Activated CD8-positive, alpha-beta T cell treated with anti-CD3 and anti-CD28 coated beads, Interleukin-2, amount 10 ng/mL, durations not matched to agents 7 days and 5 days (primary cell): ENCODE results near the gene SLCO3A1. TPM values are rescaled to one million over a fixed set of nuclear protein-coding genes. Genes with fewer than 3 reads are reported as not detected.

Source experiments
- ATAC-seq: fragments of 150-1000 bp; cut with Tn5 transposase; one replicate; pipeline ENCODE4 v1.10.0; 2021; ENCODE audit warnings: moderate library complexity
- CTCF ChIA-PET: fragments of 350-600 bp; sonication (Branson Sonifier 250); formaldehyde crosslinking; loops from one replicate; lab custom pipeline; 2021; ENCODE audit warnings: antibody characterized with exemption; lab: Charles Lee
- POLR2A ChIA-PET: fragments of 350-600 bp; sonication (Branson Sonifier 250); formaldehyde crosslinking; loops from one replicate; lab custom pipeline; 2021; ENCODE audit warnings: antibody characterized with exemption; lab: Charles Lee
- DNase-seq: peaks from one replicate; pipeline ENCODE4 v3.0.0-alpha.2; 2020
- H3K27ac Mint-ChIP-seq: one replicate; pipeline ENCODE4 v1.8.0; 2021; ENCODE audit warnings: mild to moderate bottlenecking, mixed read lengths
- H3K27me3 Mint-ChIP-seq: one replicate; pipeline ENCODE4 v1.8.0; 2021; ENCODE audit warnings: low read depth, mixed read lengths
- H3K36me3 Mint-ChIP-seq: one replicate; pipeline ENCODE4 v1.8.0; 2021; ENCODE audit warnings: low read depth, mixed read lengths
- H3K4me1 Mint-ChIP-seq: one replicate; pipeline ENCODE4 v1.8.0; 2021; ENCODE audit warnings: low read depth, mixed read lengths
- H3K4me3 Mint-ChIP-seq: one replicate; pipeline ENCODE4 v1.8.0; 2021; ENCODE audit warnings: mild to moderate bottlenecking, mixed read lengths
- H3K9me3 Mint-ChIP-seq: one replicate; pipeline ENCODE4 v1.8.0; 2022; ENCODE audit warnings: mixed read lengths; ENCODE audit not compliant: insufficient read depth
- total RNA-seq, 2 experiments: library from RNA; stranded (reverse); gene quantifications; one replicate each; pipeline ENCODE4 v1.2.3, GENCODE V29; 2021

SLCO3A1 gene
- total RNA-seq, 2 experiments from 2014 or later = 29.3 to 32.7 TPM

DNA sequence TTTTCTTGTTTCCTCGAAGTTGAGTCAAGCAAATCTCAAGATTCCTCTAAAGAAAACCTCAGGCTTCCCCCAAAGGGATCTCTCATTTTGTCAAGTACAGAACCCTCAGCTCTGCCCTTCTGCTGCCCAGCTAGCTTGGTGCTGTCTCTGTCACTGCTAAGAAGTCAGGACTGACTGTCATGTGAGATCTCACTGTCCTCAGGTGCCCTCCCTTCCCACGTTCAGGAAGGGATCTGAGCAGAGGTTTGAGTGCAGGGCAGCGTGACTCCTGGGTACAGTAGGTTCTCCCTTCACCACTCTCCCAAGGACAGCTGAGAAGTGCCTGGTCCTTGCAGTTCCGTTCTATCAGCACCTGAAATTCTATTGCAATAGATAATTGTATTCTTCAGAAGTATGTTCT, 229.7 kb downstream of the SLCO3A1 start:
- H3K9me3 Mint-ChIP-seq = no peaks in the 10 kb centered on the region
- ATAC-seq = no peak
- no peaks in the 10 kb centered on the region for H3K27me3 Mint-ChIP-seq
- no peaks in the 10 kb centered on the region for H3K4me1 Mint-ChIP-seq
- CTCF ChIA-PET = interaction anchor here (0.9 to 1.6 kb wide), 4 partner anchors 8 to 377 kb away, joined by 4 to 8 read pairs (median 6); no protein-coding TSS in a partner anchor
- H3K27ac Mint-ChIP-seq = no peak overlapping the region
- no peak for DNase-seq
- POLR2A ChIA-PET = interaction anchor here (0.6 kb wide), 1 partner anchor 189 kb away, joined by 3 read pairs; no protein-coding TSS in a partner anchor
- no peaks in the 10 kb centered on the region for H3K36me3 Mint-ChIP-seq
- H3K4me3 Mint-ChIP-seq = no peak overlapping the region

DNA sequence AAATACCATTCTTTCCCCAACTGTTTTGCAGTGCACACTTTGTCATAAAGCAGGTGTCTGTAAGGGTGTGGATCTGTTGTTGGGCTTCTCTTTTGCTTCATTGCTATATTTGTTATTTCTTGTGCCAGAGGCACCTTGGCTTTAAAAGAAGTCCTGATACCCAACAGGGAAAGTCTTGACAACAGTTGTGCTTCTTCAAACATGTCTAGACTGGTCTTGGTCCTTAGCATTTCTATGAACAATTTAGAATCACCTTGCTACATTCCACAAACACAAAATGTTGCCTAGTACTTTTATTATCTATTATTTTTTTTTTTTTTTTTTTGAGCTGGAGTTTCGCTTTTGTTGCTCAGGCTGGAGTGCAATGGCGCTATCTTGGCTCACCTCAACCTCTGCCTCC, 233.7 kb downstream of the SLCO3A1 start:
- peaks cover 1% of the 10 kb centered on the region for H3K4me1 Mint-ChIP-seq
- ATAC-seq (no peak), DNase-seq (no peak)
- POLR2A ChIA-PET = no interaction called here
- H3K27me3 Mint-ChIP-seq = no peaks in the 10 kb centered on the region
- CTCF ChIA-PET = no interaction called here
- H3K9me3 Mint-ChIP-seq = no peaks in the 10 kb centered on the region
- no peak overlapping the region for H3K4me3 Mint-ChIP-seq
- no peak overlapping the region for H3K27ac Mint-ChIP-seq
- no peaks in the 10 kb centered on the region for H3K36me3 Mint-ChIP-seq

- POLR2A ChIA-PET = interaction anchor here (0.7 kb wide), 1 partner anchor 20 kb away, joined by 3 read pairs; no protein-coding TSS in a partner anchor
- Mint-ChIP-seq H3K36me3 (peaks cover 13% of the 10 kb centered on the region), H3K9me3 (no peaks in the 10 kb centered on the region), H3K4me3 (no peak overlapping the region), H3K27ac (no peak overlapping the region), H3K27me3 (no peaks in the 10 kb centered on the region), H3K4me1 (peaks cover 24% of the 10 kb centered on the region)
- DNase-seq (no peak), ATAC-seq (no peak)
- CTCF ChIA-PET = interaction anchor here (0.7 to 1.5 kb wide), 6 partner anchors 8 to 789 kb away, joined by 3 to 7 read pairs (median 3); partner anchors contain the start of gene SLCO3A1
Observed at GRCh38 chr15:92091155-92091734, 237.7 kb downstream of the SLCO3A1 start.

GRCh38 chr15:92092289-92093105, 239.0 kb downstream of the SLCO3A1 start:
- H3K27ac Mint-ChIP-seq = no peak overlapping the region

DNA sequence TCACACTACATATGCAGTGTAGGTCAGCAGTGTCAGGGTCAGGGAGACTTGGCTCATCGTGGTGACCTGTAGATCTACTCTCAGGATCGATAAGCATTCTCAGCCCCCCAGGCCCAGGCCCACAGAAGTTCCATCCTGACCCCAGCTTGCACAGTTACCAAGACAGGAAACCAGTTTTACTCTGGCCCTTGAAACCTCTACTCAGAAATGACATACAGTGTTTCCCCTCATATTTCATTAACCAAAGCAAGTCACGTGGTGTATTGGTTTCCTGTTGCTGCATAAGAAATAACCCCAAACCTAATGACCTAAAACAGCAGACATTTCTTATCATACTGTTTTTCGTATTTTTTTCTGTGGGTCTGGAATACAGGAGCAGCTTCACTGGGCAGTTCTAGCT, 242.2 kb downstream of the SLCO3A1 start:
- peak overlapping the region; percentile 84 for H3K27ac Mint-ChIP-seq
- ChIA-PET CTCF (interaction anchor here (0.9 to 4.8 kb wide), 9 partner anchors 11 to 619 kb away, joined by 3 to 26 read pairs (median 8); partner anchors contain the start of gene SLCO3A1), POLR2A (no interaction called here)
- H3K27me3 Mint-ChIP-seq = no peaks in the 10 kb centered on the region
- no peaks in the 10 kb centered on the region for H3K9me3 Mint-ChIP-seq
- peaks cover 25% of the 10 kb centered on the region for H3K36me3 Mint-ChIP-seq
- H3K4me1 Mint-ChIP-seq = peaks cover 48% of the 10 kb centered on the region
- DNase-seq (peak; percentile 56), ATAC-seq (peak; percentile 76)
- peak overlapping the region; percentile 54 for H3K4me3 Mint-ChIP-seq

More at GRCh38 chr15:92092289-92093105, 239.0 kb downstream of the SLCO3A1 start:
- POLR2A ChIA-PET = interaction anchor here (0.7 kb wide), 1 partner anchor 19 kb away, joined by 3 read pairs; no protein-coding TSS in a partner anchor
- H3K9me3 Mint-ChIP-seq = no peaks in the 10 kb centered on the region
- CTCF ChIA-PET = interaction anchor here (1.3 kb wide), 2 partner anchors 10 to 623 kb away, joined by 4 to 7 read pairs; no protein-coding TSS in a partner anchor
- no peaks in the 10 kb centered on the region for H3K27me3 Mint-ChIP-seq
- peaks cover 37% of the 10 kb centered on the region for H3K4me1 Mint-ChIP-seq
- H3K36me3 Mint-ChIP-seq = peaks cover 24% of the 10 kb centered on the region
- DNase-seq (no peak), ATAC-seq (no peak)
- no peak overlapping the region for H3K4me3 Mint-ChIP-seq

DNA sequence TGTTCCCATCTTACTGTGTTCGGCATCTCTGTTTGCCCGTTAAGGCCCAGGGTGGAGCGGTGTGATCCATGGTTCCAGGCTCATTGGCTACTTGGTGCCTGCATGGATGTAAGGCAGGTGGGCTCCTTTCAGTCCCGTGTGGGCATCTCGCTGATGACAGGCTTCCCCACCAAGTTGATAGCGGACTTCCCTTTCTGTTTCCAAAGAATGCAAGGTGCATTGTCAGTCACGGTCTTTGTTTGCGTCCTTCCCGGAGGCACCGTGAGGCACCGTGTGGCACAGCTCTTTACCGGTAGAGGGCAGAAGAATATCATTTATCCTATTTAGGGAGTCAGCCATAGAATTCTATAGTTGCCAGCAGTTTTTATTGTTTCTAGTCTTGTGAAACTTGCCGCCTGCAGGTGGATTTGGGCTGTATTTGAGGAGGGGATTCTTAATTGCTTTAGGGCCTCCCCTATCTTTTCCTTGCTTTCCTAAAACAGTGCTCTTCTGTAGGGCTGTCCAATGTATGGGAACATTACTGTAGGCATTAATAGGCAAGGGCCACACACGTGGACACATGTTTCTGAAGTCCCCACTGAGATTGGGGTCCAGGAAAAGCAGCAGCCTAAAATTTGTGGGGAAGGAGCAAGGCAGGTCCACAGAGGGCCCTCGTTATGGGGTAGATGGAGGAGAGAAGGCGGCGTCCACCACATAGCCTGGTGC, 244.1 kb downstream of the SLCO3A1 start:
- no peaks in the 10 kb centered on the region for H3K9me3 Mint-ChIP-seq
- no peak overlapping the region for H3K4me3 Mint-ChIP-seq
- DNase-seq = peak; percentile 70
- CTCF ChIA-PET = interaction anchor here (0.9 to 4.8 kb wide), 10 partner anchors 10 to 618 kb away, joined by 3 to 26 read pairs (median 10); no protein-coding TSS in a partner anchor
- peak; percentile 63 for ATAC-seq
- peaks cover 58% of the 10 kb centered on the region for H3K4me1 Mint-ChIP-seq
- POLR2A ChIA-PET = no interaction called here
- H3K27me3 Mint-ChIP-seq = no peaks in the 10 kb centered on the region
- peak overlapping the region; percentile 54 for H3K27ac Mint-ChIP-seq
- H3K36me3 Mint-ChIP-seq = peaks cover 31% of the 10 kb centered on the region

DNA sequence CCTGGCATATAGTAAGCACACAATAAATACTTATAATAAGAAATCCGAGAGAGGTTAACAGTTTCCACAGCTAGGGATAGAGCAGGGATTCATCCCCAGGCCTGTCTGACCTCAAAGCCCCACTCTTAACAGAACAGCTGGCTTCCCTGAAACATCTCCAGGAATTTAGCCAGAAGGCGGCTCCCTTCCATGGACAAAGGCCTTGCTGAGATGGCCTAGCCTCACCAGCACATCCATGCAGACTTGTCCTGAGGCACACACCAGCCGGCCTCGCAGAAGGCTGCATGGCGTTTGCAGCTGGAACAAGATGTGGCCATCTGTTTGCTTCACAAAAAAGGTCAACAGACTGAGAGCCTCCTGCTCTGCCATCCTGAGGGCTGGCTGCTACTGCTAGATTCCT, 245.4 kb downstream of the SLCO3A1 start:
- CTCF ChIA-PET = interaction anchor here (0.9 to 1.6 kb wide), 3 partner anchors 206 to 616 kb away, joined by 3 to 4 read pairs (median 3); no protein-coding TSS in a partner anchor
- Mint-ChIP-seq H3K27ac (no peak overlapping the region), H3K27me3 (no peaks in the 10 kb centered on the region), H3K36me3 (peaks cover 31% of the 10 kb centered on the region), H3K4me3 (no peak overlapping the region), H3K9me3 (no peaks in the 10 kb centered on the region), H3K4me1 (peaks cover 55% of the 10 kb centered on the region)
- ATAC-seq (no peak), DNase-seq (no peak)
- POLR2A ChIA-PET = no interaction called here

- ATAC-seq = no peak
- Mint-ChIP-seq H3K27ac (no peak overlapping the region), H3K27me3 (no peaks in the 10 kb centered on the region), H3K36me3 (peaks cover 25% of the 10 kb centered on the region), H3K9me3 (no peaks in the 10 kb centered on the region), H3K4me3 (no peak overlapping the region), H3K4me1 (peaks cover 48% of the 10 kb centered on the region)
- ChIA-PET CTCF (interaction anchor here (1.0 kb wide), 1 partner anchor 422 kb away, joined by 3 read pairs; no protein-coding TSS in a partner anchor), POLR2A (no interaction called here)
- DNase-seq = no peak
Observed at GRCh38 chr15:92100301-92100700, 246.8 kb downstream of the SLCO3A1 start.

GRCh38 chr15:92100751-92101150, 247.2 kb downstream of the SLCO3A1 start:
- Mint-ChIP-seq H3K9me3 (no peaks in the 10 kb centered on the region), H3K27me3 (no peaks in the 10 kb centered on the region), H3K4me1 (peaks cover 44% of the 10 kb centered on the region), H3K4me3 (no peak overlapping the region), H3K27ac (no peak overlapping the region), H3K36me3 (peaks cover 23% of the 10 kb centered on the region)
- ChIA-PET CTCF (interaction anchor here (0.7 to 1.3 kb wide), 2 partner anchors 9 to 614 kb away, joined by 3 to 4 read pairs; no protein-coding TSS in a partner anchor), POLR2A (no interaction called here)
- ATAC-seq (no peak), DNase-seq (no peak)

DNA sequence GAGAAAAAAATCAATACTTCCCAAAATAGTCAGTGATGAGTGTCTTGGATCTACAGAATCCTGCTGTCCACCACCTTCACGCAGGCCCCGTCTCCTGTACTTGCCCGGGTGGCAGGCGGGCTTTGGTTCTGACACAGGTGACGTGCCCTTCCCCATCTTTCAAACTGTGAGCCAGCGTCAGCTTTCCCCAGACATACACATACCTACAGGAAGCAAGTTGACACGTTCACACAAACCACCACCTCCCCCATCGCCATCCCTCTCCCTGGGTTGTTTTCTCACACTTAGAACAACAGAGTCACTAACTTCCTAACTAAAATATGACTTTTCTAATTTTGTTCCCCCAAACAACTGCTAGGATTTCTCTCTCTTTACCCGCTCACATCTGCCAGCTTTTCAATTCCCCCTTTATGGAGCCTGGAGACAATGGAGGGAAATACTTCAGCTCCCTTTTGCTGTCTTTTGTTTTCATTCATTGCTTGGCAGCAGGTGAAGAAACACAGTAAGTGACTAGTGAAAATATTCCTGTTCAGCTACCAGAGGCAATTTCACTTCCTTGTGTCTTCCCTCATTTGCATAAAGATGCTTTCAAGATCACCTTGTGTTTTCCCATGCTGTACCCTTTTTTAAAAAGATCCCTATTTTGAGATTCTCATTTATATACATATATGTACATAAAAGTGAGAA, 248.3 kb downstream of the SLCO3A1 start:
- Mint-ChIP-seq H3K9me3 (no peaks in the 10 kb centered on the region), H3K27me3 (no peaks in the 10 kb centered on the region), H3K27ac (peak overlapping the region; percentile 79), H3K4me1 (peaks cover 33% of the 10 kb centered on the region), H3K4me3 (peak overlapping the region; percentile 29), H3K36me3 (peaks cover 12% of the 10 kb centered on the region)
- ChIA-PET POLR2A (no interaction called here), CTCF (interaction anchor here (1.3 to 1.9 kb wide), 3 partner anchors 8 to 613 kb away, joined by 4 to 5 read pairs (median 4); no protein-coding TSS in a partner anchor)
- ATAC-seq = peak; percentile 21
- DNase-seq = peak; percentile 43
